ENCODE measurements around the gene LSM10. TPM values are rescaled to one million over a fixed set of nuclear protein-coding genes. Genes with fewer than 3 reads are reported as not detected.

Gene LSM10
- total RNA-seq, 1 donor from 2014 or later: 9.9 TPM

- DNase-seq: peak; percentile 79
Observed at GRCh38 chr1:36350659-36351226, 47.0 kb downstream of the LSM10 start.

GRCh38 chr1:36349839-36350238 is 47.9 kb downstream of the LSM10 start:
- DNase-seq: peak; percentile 67

- peak; percentile 54 for DNase-seq
Observed at GRCh38 chr1:36349241-36349671, 48.5 kb downstream of the LSM10 start.

GRCh38 chr1:36346741-36347370 is 50.9 kb downstream of the LSM10 start:
- DNase-seq: no peak

- no peak for DNase-seq
Observed at GRCh38 chr1:36345353-36345752, 52.4 kb downstream of the LSM10 start.

GRCh38 chr1:36344395-36344680 is 53.4 kb downstream of the LSM10 start:
- DNase-seq: no peak

- DNase-seq: no peak
Observed at GRCh38 chr1:36343651-36344394, 53.9 kb downstream of the LSM10 start.

Other genes starting within 250 kb of the LSM10 start
- gene TRAPPC3, start 248.4 kb downstream of the LSM10 start, total RNA-seq: 77.8 and 117 TPM in 2 replicates
- 77.9 and 106 TPM in 2 replicates for gene MAP7D1, start 241.7 kb downstream of the LSM10 start, total RNA-seq
- 96.0 and 151 TPM in 2 replicates for gene THRAP3, start 173.5 kb downstream of the LSM10 start, total RNA-seq
- gene SH3D21, start 91.5 kb downstream of the LSM10 start, total RNA-seq: 0.74 and 1.5 TPM in 2 replicates
- gene EVA1B, start 74.3 kb downstream of the LSM10 start, total RNA-seq: 105 and 192 TPM in 2 replicates
- 20.4 and 57.0 TPM in 2 replicates for gene STK40, start 12.0 kb downstream of the LSM10 start, total RNA-seq
- 3.5 and 6.5 TPM in 2 replicates for gene OSCP1, start 52.5 kb upstream of the LSM10 start, total RNA-seq
- gene MRPS15, start 66.5 kb upstream of the LSM10 start, total RNA-seq: 57.7 and 88.7 TPM in 2 replicates
- gene CSF3R, start 85.0 kb upstream of the LSM10 start, total RNA-seq: not detected in 2 replicates

Measured in dermis blood vessel endothelial cell (primary cell).